Fibroblast of skin of right quadriceps (primary cell): ENCODE results near the gene NSMCE1.
"Not testable (repeated sequence)": the region's sequence is repeated elsewhere in the genome, so short reads cannot be mapped to it uniquely, and the experiment has no call there.

Experiments used
- DNase-seq: peaks from one replicate; pipeline ENCODE4 v3.0.0-alpha.2; 2013

NSMCE1 gene

DNA sequence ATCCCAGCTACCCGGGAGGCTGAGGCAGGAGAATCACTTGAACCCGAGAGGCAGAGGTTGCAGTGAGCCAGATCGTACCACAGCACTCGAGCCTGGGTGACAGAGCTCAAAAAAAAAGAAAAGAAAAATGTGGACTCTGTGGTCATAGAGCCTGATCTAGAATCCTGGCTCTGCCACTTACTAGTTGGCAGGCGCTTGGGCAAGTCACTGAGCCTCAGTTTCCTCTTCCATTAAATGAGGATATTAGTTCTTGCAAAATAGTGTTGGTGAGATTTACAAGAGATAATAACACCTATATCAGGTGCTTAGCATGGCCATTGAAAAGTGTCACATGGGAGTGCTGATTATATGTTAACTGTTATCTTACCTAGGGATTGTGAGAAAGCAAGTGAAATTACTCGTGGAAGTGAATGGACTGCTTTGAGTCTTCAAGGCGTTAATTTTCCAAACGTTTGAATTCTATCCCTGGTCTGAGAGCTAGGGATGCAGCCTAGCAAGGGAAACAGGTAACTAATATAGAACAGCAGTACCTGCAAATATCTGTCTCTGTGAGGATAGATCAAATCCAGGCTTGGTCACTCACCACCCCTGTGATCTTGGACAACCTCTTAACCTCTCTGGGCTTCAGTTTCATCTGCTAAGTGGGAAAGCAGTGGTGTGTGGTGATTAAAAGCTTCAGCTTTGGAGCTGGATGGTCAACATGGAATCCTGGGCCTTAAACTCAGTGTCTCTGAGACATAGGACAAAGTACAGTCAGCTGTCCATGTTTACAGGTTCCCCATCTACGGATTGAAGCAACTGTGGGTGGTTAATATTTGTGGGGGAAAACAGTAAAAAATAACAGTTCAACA lies 953 bp upstream of the NSMCE1 start:
- DNase-seq: no peak

- DNase-seq: no peak
These were observed 1.4 kb downstream of the NSMCE1 start for GRCh38 chr16:27267037-27267677.

DNA sequence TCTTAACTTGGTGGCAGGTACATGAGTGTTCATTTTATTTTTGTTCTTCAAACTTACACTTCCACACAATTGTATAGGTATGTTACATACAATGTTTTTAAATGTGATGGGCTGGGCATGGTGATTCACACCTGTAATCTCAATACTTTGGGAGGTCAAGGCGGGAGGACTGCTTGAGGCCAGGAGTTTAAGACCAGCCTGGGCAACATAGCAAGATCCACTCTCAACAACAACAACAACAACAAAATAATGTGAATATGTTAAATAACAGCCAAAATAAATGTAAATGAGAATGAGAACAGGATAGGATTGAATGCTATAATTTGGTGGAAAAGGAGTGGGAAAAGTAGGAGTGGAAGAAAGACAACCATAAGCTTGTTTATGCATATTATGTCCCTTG lies 2.6 kb downstream of the NSMCE1 start:
- no peak for DNase-seq

DNA sequence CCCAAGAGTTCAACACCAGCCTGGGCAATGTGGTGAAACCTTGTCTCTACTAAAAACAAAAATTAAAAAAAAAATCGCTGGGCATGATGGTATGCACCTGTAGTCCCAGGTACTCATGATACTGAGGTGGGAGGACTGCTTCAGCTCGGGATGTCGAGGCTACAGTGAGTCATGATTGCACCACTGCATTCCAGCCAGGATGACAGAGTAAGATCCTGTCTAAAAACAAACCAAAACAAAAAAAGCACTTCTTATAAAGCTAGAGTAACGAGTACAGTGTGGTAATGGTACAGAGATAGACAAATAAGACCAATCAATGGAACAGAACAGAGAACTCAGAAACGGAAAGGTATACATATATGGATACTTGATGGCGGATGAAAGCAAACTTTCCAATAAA lies 4.4 kb downstream of the NSMCE1 start:
- peak; percentile 64 for DNase-seq

- DNase-seq: not testable (repeated sequence)
These were observed 5.6 kb downstream of the NSMCE1 start for GRCh38 chr16:27262904-27263423.

GRCh38 chr16:27259710-27260109 lies 8.9 kb downstream of the NSMCE1 start:
- no peak for DNase-seq

DNA sequence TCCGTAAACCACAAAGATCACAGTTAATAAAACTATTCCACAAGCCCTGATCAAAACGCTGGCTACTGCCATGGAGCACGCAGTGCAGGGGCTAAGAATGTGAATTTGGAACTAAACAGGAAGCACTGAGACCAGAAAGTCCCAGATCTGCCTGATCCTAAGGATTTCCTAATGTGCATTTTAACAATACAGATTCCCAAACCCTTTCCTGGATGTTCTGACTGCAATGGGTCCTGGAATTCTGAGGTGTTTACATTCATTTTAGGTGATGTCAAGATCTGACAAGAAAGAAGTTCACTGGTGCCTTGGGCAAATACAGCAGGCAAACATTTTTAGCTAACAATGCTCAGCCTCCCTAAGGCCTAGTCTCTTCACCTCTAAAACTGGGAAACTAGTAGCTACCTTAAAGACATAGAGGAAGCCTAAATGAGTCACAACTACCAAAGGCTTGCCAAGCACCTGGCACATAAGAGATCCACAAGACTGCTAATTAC lies 10.3 kb downstream of the NSMCE1 start:
- peak; percentile 21 for DNase-seq

GRCh38 chr16:27257271-27257670 lies 11.3 kb downstream of the NSMCE1 start:
- no peak for DNase-seq

DNA sequence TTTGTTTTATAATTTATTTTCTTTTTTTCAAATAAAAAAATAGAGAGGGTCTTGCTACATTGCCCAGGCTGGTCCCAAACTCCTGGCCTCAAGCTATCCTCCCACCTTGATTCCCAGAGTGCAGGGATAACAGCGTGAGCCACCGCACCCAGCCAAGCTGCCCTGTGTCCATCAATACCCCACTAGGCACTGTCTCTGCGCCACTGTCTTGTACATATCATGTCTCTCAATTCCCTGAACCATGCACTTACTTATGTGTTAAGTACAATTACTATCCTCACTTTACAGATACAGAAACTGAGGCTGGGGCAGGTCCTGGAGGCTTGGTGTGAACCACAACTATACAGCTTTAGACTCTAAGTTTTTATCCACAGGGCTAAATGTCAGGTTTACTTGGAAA lies 11.7 kb downstream of the NSMCE1 start:
- DNase-seq: no peak

DNA sequence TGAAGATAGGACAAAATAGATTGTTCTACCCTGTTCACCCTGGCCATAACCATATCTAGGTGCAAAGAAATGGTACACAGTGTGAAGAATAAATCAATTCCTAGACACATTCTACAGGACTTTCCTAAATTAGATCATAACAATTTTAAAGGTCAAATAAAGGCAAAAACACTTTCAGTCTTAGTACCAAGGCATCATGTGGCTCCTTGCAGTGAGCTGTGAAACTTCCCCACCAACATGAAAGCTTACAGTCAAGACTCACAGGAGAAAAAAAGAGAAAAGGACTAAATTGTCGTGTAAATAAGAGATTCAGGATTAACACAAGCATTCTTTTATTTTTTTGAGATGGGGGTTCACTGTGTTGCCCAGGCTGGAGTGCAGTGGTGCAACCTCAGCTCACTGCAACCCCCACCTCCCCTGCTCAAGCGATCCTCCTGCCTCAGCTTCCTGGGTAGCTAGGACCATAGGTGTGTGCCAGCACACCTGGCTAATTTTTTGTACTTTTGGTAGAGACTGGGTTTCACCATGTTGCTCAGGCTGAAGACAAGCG lies 14.2 kb downstream of the NSMCE1 start:
- no peak for DNase-seq

DNA sequence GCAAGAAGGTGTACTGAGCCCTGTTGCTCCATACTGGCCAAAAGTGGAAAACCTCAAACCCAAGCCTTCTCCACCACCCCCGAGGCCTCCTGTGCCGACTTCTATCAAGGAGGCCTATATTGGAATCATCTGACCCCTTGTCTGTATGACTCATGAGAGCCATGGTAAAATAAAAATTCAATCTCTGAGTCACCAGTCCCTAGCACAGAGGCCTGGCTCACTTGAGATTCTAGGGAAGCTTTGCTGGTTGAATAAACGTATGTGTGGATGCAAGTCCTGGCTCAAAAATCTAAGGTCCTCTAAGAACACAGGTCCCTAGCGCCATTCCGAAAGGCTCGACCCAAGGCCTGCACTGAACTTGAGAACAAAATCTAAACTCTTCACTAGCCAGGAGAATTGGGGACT lies 15.0 kb downstream of the NSMCE1 start:
- DNase-seq: peak; percentile 84

DNA sequence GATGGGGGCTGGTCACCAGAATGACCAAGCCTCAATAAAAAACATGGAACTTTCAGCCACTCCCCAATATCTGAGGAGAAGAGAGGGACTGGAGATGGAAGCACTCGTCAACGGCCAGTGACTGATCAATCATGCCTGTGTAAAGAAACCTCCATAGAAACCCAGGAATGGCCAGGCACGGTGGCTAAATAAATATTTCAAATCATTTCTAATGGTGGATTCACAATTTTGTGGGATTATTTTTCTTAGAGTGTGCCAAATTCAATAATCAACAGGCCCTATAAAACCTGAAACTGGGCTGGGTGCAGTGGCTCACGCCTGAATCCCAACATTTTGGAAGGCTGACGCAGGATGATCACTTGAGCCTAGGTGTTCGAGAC lies 16.4 kb downstream of the NSMCE1 start:
- no peak for DNase-seq

DNA sequence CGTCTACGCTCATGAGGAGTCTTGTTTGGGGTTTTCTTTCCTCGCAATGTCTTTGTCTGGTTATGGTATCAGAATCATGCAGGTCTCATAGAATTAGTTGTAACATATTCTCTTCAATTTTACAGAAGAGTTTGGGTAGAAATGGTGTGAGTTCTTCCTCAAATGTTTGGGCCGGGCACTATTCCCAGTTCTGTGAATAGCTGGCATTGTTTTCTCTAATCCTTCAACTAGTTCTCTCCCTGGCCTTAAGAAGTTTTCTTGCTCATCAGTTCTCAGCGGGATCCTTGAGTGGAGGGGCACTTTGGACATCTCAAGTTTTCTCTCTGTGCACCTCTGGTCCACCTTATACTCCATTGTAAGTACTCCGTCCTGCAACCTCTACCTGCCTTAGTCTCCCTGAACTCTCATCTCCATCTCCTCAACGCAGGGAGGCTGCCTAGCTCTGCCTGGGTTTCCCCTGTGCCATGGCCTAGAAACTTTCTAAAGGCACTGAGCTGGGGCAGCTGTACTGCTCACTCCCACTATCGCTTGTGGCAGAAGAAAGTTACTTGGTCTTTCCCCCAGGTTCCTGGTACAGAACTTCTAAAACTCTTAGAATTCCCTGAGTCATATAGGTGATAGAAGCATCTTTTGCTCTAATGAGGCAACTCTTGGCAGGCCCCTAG lies 16.9 kb downstream of the NSMCE1 start:
- DNase-seq: no peak

GRCh38 chr16:27248886-27249285 lies 19.7 kb downstream of the NSMCE1 start:
- DNase-seq: not testable (repeated sequence)

- DNase-seq: no peak
These were observed 20.5 kb downstream of the NSMCE1 start for GRCh38 chr16:27248036-27248435.

DNA sequence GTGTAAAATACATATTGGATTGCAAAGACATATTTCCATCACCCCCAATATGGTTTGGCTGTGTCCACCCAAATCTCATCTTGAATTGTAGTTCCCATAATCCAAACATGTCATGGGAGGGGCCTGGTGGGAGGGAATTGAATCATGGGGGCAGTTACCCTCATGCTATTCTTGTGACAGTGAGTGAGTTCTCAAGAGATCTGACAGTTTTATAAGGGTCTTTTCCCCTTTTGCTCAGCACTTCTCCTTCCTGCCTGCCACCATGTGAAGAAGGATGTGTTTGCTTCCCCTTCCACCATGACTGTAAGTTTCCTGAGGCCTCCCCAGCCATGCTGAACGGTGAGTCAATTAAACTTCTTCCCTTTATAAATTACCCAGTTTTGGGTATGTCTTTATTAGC lies 21.5 kb downstream of the NSMCE1 start:
- DNase-seq: not testable (repeated sequence)

- no peak for DNase-seq
These were observed 22.1 kb downstream of the NSMCE1 start for GRCh38 chr16:27246439-27246838.

GRCh38 chr16:27245276-27246172 lies 23.0 kb downstream of the NSMCE1 start:
- DNase-seq: peak; percentile 68

DNA sequence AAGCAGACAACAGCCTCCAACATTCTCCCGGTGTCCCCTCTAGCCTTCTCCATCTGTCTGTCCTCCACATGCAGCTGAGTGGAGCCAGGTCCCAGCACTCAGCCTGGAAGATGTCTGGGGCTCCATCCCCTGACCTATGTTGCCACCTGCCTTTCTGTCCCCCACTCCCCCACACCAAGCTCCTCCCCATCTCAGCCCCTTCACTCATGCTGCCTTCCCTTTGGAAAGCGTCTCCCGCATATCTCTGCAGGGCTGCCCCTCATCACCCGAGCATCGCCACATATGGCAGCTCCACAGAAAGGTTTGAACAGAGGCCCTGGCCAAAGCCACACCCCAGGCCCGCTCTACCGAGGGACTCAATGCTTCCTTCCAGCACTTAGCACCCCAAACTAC lies 24.2 kb downstream of the NSMCE1 start:
- no peak for DNase-seq

GRCh38 chr16:27243725-27244362 lies 24.7 kb downstream of the NSMCE1 start:
- no peak for DNase-seq

DNA sequence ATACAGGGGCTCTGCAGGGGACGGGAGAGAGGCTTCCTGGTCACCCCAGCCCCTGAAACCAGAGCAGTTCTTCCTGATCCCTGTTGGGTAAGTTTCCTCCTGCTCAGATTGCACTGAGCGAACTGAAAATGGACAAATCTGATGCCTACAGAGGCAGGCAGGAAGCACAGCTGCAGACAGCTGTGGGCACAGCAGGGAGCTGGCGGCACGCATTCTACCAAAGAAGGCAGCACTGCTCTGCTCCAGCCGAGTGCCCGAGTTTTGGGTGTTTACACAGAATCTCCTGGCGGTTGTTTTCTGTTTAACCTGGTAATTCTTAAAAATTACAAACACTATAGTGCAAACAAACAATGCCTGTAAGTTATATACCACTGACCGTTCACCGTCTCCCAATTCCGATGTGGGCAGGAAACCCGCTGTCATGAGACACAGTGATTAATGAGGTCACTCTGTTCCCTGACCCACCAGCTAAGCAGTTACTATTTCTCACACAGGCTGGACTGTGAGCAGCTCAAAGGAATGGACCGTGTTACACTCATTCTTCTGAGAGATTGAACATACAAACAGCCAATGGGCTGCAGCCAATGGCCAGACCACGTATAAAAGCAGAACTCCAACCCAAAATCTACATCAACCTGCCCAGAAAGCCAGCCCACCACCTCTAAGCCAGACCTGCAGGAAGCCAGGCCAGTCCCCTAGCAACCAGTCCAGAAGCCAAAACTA lies 25.5 kb downstream of the NSMCE1 start:
- DNase-seq: peak; percentile 58
